CD4-positive, alpha-beta T cell (primary cell): ENCODE results near the gene BTBD9. TPM values are rescaled to one million over a fixed set of nuclear protein-coding genes. Genes with fewer than 3 reads are reported as not detected.

Source experiments
- ATAC-seq: fragments of 200-7000 bp; cut with Tn5 transposase; one replicate; pipeline ENCODE4 v1.10.0; 2022; ENCODE audit warnings: mild to moderate bottlenecking; ENCODE audit not compliant: poor library complexity
- CTCF ChIA-PET: fragments of 350-600 bp; sonication (Branson Sonifier 250); formaldehyde crosslinking; loops from one replicate; lab custom pipeline; 2021; ENCODE audit warnings: antibody characterized with exemption, inconsistent platforms; lab: Charles Lee
- POLR2A ChIA-PET: fragments of 350-600 bp; sonication (Branson Sonifier 250); formaldehyde crosslinking; loops from one replicate; lab custom pipeline; 2021; ENCODE audit warnings: antibody characterized with exemption, inconsistent platforms; lab: Charles Lee
- DNase-seq, 14 experiments: peaks; one replicate each; pipeline ENCODE4 v3.0.0-alpha.2; 2013 to 2020; ENCODE audit warnings: mixed read lengths in 2 of 14
- H3K27ac ChIP-seq, 2 donors: one replicate each; pipeline versions ENCODE4 v1.5.1 to v1.7.0; 2013; ENCODE audit warnings: low read length in 2 of 2, low read depth in 1 of 2, mild to moderate bottlenecking in 1 of 2
- H3K27me3 ChIP-seq, 2 experiments: 1 replicate in 1 of 2; 2 replicates in 1 of 2; pipeline versions ENCODE4 v1.6.1 to v1.7.0; 2013; ENCODE audit warnings: low read length in 2 of 2, control low read depth in 1 of 2, mild to moderate bottlenecking in 1 of 2, moderate library complexity in 1 of 2; ENCODE audit not compliant: insufficient read depth in 2 of 2, control insufficient read depth in 1 of 2
- H3K36me3 ChIP-seq: one replicate; pipeline ENCODE4 v1.6.1; 2013; ENCODE audit warnings: low read length, control low read depth; ENCODE audit not compliant: insufficient read depth
- H3K4me1 ChIP-seq: one replicate; pipeline ENCODE4 v1.6.1; 2013; ENCODE audit warnings: low read length, control low read depth; ENCODE audit not compliant: insufficient read depth
- H3K4me3 ChIP-seq: one replicate; pipeline ENCODE4 v1.5.1; 2013; ENCODE audit warnings: mild to moderate bottlenecking, low read length, moderate library complexity
- H3K9me3 ChIP-seq, 2 experiments: 1 replicate in 1 of 2; 2 replicates in 1 of 2; pipeline versions ENCODE4 v1.6.1 to v1.7.0; 2013; ENCODE audit warnings: low read length in 2 of 2, mild to moderate bottlenecking in 2 of 2, control low read depth in 1 of 2, moderate library complexity in 1 of 2; ENCODE audit not compliant: control insufficient read depth in 1 of 2, insufficient read depth in 1 of 2
- H3K27ac Mint-ChIP-seq: one replicate; pipeline ENCODE4 v1.8.0; 2020; ENCODE audit warnings: mixed read lengths
- H3K27me3 Mint-ChIP-seq: one replicate; pipeline ENCODE4 v1.8.0; 2021; ENCODE audit warnings: mixed read lengths
- H3K36me3 Mint-ChIP-seq: one replicate; pipeline ENCODE4 v1.8.0; 2021; ENCODE audit warnings: low read depth, mixed read lengths
- H3K4me1 Mint-ChIP-seq: one replicate; pipeline ENCODE4 v1.8.0; 2021; ENCODE audit warnings: low read depth, mixed read lengths
- H3K4me3 Mint-ChIP-seq: one replicate; pipeline ENCODE4 v1.8.0; 2020; ENCODE audit warnings: mild to moderate bottlenecking, mixed read lengths
- H3K9me3 Mint-ChIP-seq: one replicate; pipeline ENCODE4 v1.8.0; 2020; ENCODE audit warnings: mixed read lengths
- intact Hi-C, 2 experiments: fragments of 100-400 bp; cut with DNase I in 1 of 2; cut with micrococcal nuclease in 1 of 2; formaldehyde crosslinking; loops; one replicate each; pipeline versions ENCODE4 v1.15.1 to v1.9.0; 2023 to 2025; cut with DNase I, micrococcal nuclease
- polyA plus RNA-seq, 2 donors: library from polyadenylated mRNA; unstranded; fragments of 120-200 nt; gene quantifications; one replicate each; pipeline ENCODE4 v1.2.1, GENCODE V29; 2013
- total RNA-seq, 174 experiments: library from RNA in 2 of 174; stranded (reverse) in 2 of 174; gene quantifications; one replicate each; pipeline ENCODE4 v1.2.3 and lab custom pipeline; 2021 to 2026
- TF ChIP-seq, protein P1 (sequence below): fragments of 200-600 bp; IDR thresholded peaks from one replicate; pipeline ENCODE4 v1.8.0; 2022; ENCODE audit warnings: antibody characterized with exemption, mild to moderate bottlenecking

BTBD9 gene
- total RNA-seq (10 to 100 TPM; 58.7 to 59.3 TPM), total RNA-seq (lab: John Stamatoyannopoulos, UW) (20.0 to 164 (median 68.9) reads per million in 172 experiments)
- polyA plus RNA-seq (2013, experiment 1 of 2), result 11.5 TPM
- polyA plus RNA-seq (2013, experiment 2 of 2), result 12.1 TPM

DNA sequence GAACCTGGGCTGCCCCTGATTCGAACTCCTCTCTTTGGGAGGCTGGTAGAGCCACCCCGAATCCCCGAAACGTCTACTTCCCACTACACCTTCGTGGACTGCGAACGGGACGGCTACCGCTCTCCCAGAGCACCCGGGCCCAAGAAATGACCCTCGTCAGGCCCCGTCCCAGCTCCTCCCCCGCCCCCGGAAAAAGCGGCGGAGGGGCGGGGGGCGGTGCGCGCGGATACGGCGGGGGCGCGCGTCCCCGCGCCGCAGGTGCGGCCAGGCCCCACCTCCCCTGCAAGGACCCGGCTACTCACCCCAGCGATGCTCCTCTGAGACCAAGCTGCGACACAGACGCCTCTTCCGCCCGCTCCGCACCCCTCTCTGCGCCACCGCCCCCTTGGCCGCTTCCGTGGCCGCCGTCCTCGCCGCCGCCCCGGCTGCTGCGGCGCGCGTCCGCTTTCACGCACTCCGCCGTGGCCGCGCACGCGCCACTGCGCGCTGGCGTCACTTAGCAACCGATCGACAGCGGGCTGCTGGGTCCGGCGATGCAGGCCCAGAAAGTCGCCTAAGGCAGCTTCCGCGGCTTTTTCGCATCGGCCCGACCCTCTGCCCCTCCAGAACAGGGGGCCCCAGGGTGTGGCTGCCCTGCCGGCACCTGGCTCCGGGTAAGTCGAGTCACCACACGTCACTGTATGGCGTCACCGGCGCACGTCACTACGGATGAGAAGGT, at the start of gene BTBD9:
BTBD9 (minus strand) TSS at position 432 of the 718 bp plus-strand sequence.
- DNase-seq (peak; percentile 66 to 95 (median 80)), ATAC-seq (peak; percentile 75)
- POLR2A ChIA-PET, result interaction anchor here (0.7 to 2.3 kb wide), 15 partner anchors 8 to 1207 kb away, joined by 3 to 18 read pairs (median 3); partner anchors contain the start of genes CMTR1, GLO1, SAYSD1 and ZFAND3
- intact Hi-C loops, result loop anchor here (1.0 to 5.0 kb wide), 4 partner anchors 62 to 478 kb away; partner anchors contain the start of genes GLO1 (in 1 of the 2) and SAYSD1 (in 1 of the 2)
- Mint-ChIP-seq H3K4me3 (peak within 1 kb of the TSS; percentile 90), H3K36me3 (peaks cover 4% of the 10 kb centered on the region), H3K9me3 (no peaks in the 10 kb centered on the region), H3K4me1 (peaks cover 52% of the 10 kb centered on the region), H3K27ac (peak within 1 kb of the TSS; percentile 84), H3K27me3 (no peaks in the 10 kb centered on the region)
- TF ChIP-seq, protein P1, sequence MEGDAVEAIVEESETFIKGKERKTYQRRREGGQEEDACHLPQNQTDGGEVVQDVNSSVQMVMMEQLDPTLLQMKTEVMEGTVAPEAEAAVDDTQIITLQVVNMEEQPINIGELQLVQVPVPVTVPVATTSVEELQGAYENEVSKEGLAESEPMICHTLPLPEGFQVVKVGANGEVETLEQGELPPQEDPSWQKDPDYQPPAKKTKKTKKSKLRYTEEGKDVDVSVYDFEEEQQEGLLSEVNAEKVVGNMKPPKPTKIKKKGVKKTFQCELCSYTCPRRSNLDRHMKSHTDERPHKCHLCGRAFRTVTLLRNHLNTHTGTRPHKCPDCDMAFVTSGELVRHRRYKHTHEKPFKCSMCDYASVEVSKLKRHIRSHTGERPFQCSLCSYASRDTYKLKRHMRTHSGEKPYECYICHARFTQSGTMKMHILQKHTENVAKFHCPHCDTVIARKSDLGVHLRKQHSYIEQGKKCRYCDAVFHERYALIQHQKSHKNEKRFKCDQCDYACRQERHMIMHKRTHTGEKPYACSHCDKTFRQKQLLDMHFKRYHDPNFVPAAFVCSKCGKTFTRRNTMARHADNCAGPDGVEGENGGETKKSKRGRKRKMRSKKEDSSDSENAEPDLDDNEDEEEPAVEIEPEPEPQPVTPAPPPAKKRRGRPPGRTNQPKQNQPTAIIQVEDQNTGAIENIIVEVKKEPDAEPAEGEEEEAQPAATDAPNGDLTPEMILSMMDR, result no peak
- Histone ChIP-seq H3K9me3 (no peaks in the 10 kb centered on the region), H3K36me3 (no peaks in the 10 kb centered on the region), H3K4me1 (peaks cover 20% of the 10 kb centered on the region), H3K4me3 (peak within 1 kb of the TSS; percentile 78), H3K27ac (peak within 1 kb of the TSS; percentile 94 to 99), H3K27me3 (no peaks in the 10 kb centered on the region)
- CTCF ChIA-PET, result interaction anchor here (0.6 kb wide), 1 partner anchor 848 kb away, joined by 3 read pairs; no protein-coding TSS in a partner anchor

DNA sequence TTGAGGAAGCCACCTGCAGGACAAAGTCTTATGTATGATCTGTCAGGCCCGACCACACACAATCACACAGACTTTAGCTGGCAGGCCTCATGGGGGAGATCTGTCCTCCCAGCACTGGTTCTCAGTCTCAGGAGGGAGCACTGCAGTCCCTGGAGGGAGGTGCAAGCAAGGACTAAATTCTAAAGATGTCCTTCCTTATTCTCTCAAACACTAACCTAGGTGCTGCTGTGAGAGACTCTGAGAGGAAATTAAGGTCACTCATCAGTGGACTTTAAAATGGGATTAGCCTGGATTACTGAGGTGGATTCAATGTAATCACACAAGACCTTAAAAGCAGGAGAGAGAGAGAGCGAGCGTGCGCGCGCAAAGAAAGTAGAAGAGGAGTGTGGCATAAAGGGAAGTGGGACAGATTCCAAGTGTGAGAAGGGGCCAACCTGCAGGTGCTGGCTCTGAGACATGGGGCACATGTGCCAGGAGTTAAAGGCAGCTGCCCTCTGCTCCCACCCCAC, 48.9 kb upstream of the BTBD9 start:
- DNase-seq, result no peak
- Mint-ChIP-seq H3K4me1 (peaks cover 19% of the 10 kb centered on the region), H3K27ac (no peak overlapping the region), H3K36me3 (peaks cover 16% of the 10 kb centered on the region), H3K4me3 (no peak overlapping the region), H3K9me3 (no peaks in the 10 kb centered on the region), H3K27me3 (no peaks in the 10 kb centered on the region)
- no peaks in the 10 kb centered on the region for H3K27me3 ChIP-seq
- TF ChIP-seq, protein P1, result no peak
- ChIA-PET POLR2A (interaction anchor here (1.3 kb wide), 1 partner anchor 14 kb away, joined by 6 read pairs; the partner anchor contains the start of gene GLO1), CTCF (no interaction called here)
- H3K4me1 ChIP-seq, result no peaks in the 10 kb centered on the region
- peaks cover 4% of the 10 kb centered on the region for H3K36me3 ChIP-seq
- no peak for ATAC-seq
- no peak overlapping the region for H3K27ac ChIP-seq
- H3K9me3 ChIP-seq, result no peaks in the 10 kb centered on the region
- intact Hi-C loops, result no loop called here
- no peak overlapping the region for H3K4me3 ChIP-seq

DNA sequence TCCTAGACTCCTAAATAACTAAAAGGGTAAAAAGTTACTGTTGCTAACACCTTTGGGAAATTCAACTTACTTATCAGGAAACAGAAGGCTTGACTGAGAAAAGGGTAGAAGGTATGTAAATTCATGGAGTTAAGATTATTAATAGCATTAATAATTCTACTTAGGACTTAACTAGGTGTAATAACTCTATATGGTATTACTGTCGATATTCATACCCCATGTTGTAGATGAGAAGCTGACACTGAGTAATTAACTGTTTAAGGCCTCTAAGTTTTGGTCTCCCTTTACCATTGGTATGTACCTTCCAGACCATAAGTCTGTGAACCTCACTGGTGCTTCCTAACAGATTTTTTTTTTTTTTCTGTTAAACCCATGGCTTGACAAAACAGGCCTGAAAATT, 47.8 kb upstream of the BTBD9 start:
- Histone ChIP-seq H3K9me3 (no peaks in the 10 kb centered on the region), H3K27ac (no peak overlapping the region), H3K4me3 (no peak overlapping the region), H3K27me3 (no peaks in the 10 kb centered on the region), H3K36me3 (peaks cover 9% of the 10 kb centered on the region), H3K4me1 (no peaks in the 10 kb centered on the region)
- ChIA-PET POLR2A (interaction anchor here (1.3 kb wide), 1 partner anchor 16 kb away, joined by 6 read pairs; the partner anchor contains the start of gene GLO1), CTCF (interaction anchor here (0.8 kb wide), 1 partner anchor 18 kb away, joined by 3 read pairs; no protein-coding TSS in a partner anchor)
- H3K4me1 Mint-ChIP-seq, result peaks cover 19% of the 10 kb centered on the region
- H3K9me3 Mint-ChIP-seq, result no peaks in the 10 kb centered on the region
- DNase-seq, result no peak
- TF ChIP-seq, protein P1, result no peak
- intact Hi-C loops, result no loop called here
- no peak for ATAC-seq
- no peak overlapping the region for H3K4me3 Mint-ChIP-seq
- no peak overlapping the region for H3K27ac Mint-ChIP-seq
- no peaks in the 10 kb centered on the region for H3K27me3 Mint-ChIP-seq
- peaks cover 26% of the 10 kb centered on the region for H3K36me3 Mint-ChIP-seq
